Measurements from ENCODE around the gene RUFY4.

DNA sequence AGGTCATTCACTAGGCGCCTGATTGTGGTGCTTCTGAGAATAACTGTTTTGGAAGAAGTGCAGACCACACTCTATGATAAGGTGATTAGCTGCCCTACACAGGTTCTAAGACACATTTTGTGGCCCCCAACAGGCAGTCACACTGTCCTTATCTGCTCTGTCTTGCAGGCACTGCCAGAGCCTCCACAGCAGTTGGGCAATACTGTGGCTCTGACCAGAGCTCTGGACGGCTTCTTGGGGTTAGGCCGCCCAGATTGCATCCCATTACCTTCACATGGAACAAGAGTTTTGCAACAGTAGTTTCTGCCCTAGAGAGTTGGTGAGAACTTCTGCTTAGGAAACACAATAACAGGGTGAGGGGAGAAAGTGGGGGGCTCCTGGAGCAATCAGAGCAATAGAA is 22.7 kb downstream of the RUFY4 start:
- TF ChIP-seq, protein P1, sequence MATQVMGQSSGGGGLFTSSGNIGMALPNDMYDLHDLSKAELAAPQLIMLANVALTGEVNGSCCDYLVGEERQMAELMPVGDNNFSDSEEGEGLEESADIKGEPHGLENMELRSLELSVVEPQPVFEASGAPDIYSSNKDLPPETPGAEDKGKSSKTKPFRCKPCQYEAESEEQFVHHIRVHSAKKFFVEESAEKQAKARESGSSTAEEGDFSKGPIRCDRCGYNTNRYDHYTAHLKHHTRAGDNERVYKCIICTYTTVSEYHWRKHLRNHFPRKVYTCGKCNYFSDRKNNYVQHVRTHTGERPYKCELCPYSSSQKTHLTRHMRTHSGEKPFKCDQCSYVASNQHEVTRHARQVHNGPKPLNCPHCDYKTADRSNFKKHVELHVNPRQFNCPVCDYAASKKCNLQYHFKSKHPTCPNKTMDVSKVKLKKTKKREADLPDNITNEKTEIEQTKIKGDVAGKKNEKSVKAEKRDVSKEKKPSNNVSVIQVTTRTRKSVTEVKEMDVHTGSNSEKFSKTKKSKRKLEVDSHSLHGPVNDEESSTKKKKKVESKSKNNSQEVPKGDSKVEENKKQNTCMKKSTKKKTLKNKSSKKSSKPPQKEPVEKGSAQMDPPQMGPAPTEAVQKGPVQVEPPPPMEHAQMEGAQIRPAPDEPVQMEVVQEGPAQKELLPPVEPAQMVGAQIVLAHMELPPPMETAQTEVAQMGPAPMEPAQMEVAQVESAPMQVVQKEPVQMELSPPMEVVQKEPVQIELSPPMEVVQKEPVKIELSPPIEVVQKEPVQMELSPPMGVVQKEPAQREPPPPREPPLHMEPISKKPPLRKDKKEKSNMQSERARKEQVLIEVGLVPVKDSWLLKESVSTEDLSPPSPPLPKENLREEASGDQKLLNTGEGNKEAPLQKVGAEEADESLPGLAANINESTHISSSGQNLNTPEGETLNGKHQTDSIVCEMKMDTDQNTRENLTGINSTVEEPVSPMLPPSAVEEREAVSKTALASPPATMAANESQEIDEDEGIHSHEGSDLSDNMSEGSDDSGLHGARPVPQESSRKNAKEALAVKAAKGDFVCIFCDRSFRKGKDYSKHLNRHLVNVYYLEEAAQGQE (IDR thresholded peaks at IDR 0.05; ENCODE audit: low read depth): no peak
- TF ChIP-seq EGR1 (IDR thresholded peaks at IDR 0.05) (no peak), YY1 (IDR thresholded peaks at IDR 0.05; ENCODE audit: low read depth) (no peak), NFIC (IDR thresholded peaks at IDR 0.05) (no peak), TEAD4 (IDR thresholded peaks at IDR 0.05) (no peak), EP300 (IDR thresholded peaks at IDR 0.05; ENCODE audit: borderline replicate concordance) (no peak)

Data from Ishikawa (cell line).